ENCODE results near the gene P2RY8. TPM values are rescaled to one million over a fixed set of nuclear protein-coding genes. Genes with fewer than 3 reads are reported as not detected.

Gene P2RY8
- total RNA-seq, 1 experiment from 2014 or later, result 0.37 TPM

- TF ChIP-seq ATF2 (CRISPR knock-in tag; IDR thresholded peaks at IDR 0.05; ENCODE audit: borderline replicate concordance, low read depth), result no peak
- no peak for TF ChIP-seq CDX4 (CRISPR knock-in tag; IDR thresholded peaks at IDR 0.05; ENCODE audit: borderline replicate concordance)
- no peak for TF ChIP-seq NFATC4 (CRISPR knock-in tag; IDR thresholded peaks at IDR 0.05)
- no peak for TF ChIP-seq FOXP4 (CRISPR knock-in tag; IDR thresholded peaks at IDR 0.05)
- TF ChIP-seq ZNF138 (CRISPR knock-in tag; conservative IDR thresholded peaks at IDR 0.05), result no peak
- TF ChIP-seq GABPB1 (CRISPR knock-in tag; IDR thresholded peaks at IDR 0.05), result no peak
These were observed 17.7 kb upstream of the P2RY8 start (continued) for GRCh38 chrX:1554469-1555210.

- DNase-seq (ENCODE audit: low spot score) (no peak), ATAC-seq (no peak)
- Mint-ChIP-seq H3K27ac (no peak overlapping the region), H3K4me3 (no peak overlapping the region), H3K9me3 (peaks cover 11% of the 10 kb centered on the region), H3K4me1 (no peaks in the 10 kb centered on the region), H3K36me3 (0 out of 2 replicates have a peak, but pooled peaks cover 2% of the 10 kb centered on the region), H3K27me3 (ENCODE audit: low read depth) (peaks cover 6% of the 10 kb centered on the region; the same call in 1 of the 2 replicates)
- no peak for TF ChIP-seq MYBL2 (CRISPR knock-in tag; IDR thresholded peaks at IDR 0.05)
- peak; percentile 83; the same call in 1 of the 2 replicates for TF ChIP-seq ZNF512 (CRISPR knock-in tag; IDR thresholded peaks at IDR 0.05; ENCODE audit: borderline replicate concordance)
- ChIA-PET POLR2A (no interaction called here), CTCF (no interaction called here)
These were observed 15.1 kb upstream of the P2RY8 start for GRCh38 chrX:1551959-1552546.

GRCh38 chrX:1546691-1547251 lies 9.8 kb upstream of the P2RY8 start:
- DNase-seq (ENCODE audit: low spot score), result no peak
- POLR2A ChIA-PET, result no interaction called here
- TF ChIP-seq ZNF396 (CRISPR knock-in tag; IDR thresholded peaks at IDR 0.05; ENCODE audit: borderline replicate concordance) (no peak), RELA (CRISPR knock-in tag; IDR thresholded peaks at IDR 0.05; ENCODE audit: borderline replicate concordance) (no peak), ATF2 (CRISPR knock-in tag; IDR thresholded peaks at IDR 0.05; ENCODE audit: borderline replicate concordance, low read depth) (no peak), SMAD3 (CRISPR knock-in tag; IDR thresholded peaks at IDR 0.05; ENCODE audit: borderline replicate concordance) (no peak), HMGA2 (CRISPR knock-in tag; IDR thresholded peaks at IDR 0.05) (no peak), FOXJ3 (CRISPR knock-in tag; IDR thresholded peaks at IDR 0.05; ENCODE audit: borderline replicate concordance) (no peak), MXD4 (CRISPR knock-in tag; IDR thresholded peaks at IDR 0.05; ENCODE audit: borderline replicate concordance) (no peak), USF1 (CRISPR knock-in tag; IDR thresholded peaks at IDR 0.05) (no peak), ZNF416 (CRISPR knock-in tag; IDR thresholded peaks at IDR 0.05) (no peak), MLX (CRISPR knock-in tag; IDR thresholded peaks at IDR 0.05) (no peak)
- H3K4me1 Mint-ChIP-seq, result no peaks in the 10 kb centered on the region
- H3K36me3 Mint-ChIP-seq, result no peaks in the 10 kb centered on the region
- CTCF ChIA-PET, result no interaction called here
- no peak overlapping the region for H3K4me3 Mint-ChIP-seq
- H3K27ac Mint-ChIP-seq, result peak overlapping the region; percentile 82; the same call in 1 of the 2 replicates
- H3K9me3 Mint-ChIP-seq, result peaks cover 6% of the 10 kb centered on the region
- no peak for ATAC-seq
- H3K27me3 Mint-ChIP-seq (ENCODE audit: low read depth), result peaks cover 2% of the 10 kb centered on the region; the same call in 1 of the 2 replicates
